Activated CD8-positive, alpha-beta T cell treated with anti-CD3 and anti-CD28 coated beads for 36 hours (primary cell): Measurements from ENCODE around the gene DLD. TPM values are rescaled to one million over a fixed set of nuclear protein-coding genes. Genes with fewer than 3 reads are reported as not detected.
"Not testable (repeated sequence)": the region's sequence is repeated elsewhere in the genome, so short reads cannot be mapped to it uniquely, and the experiment has no call there.

ENCODE experiments used
- ATAC-seq: fragments of 200-7000 bp; cut with Tn5 transposase; one replicate; pipeline ENCODE4 v1.10.0; 2021; ENCODE audit warnings: mild to moderate bottlenecking, moderate library complexity
- CTCF ChIA-PET: fragments of 350-600 bp; sonication (Branson Sonifier 250); formaldehyde crosslinking; loops from one replicate; lab custom pipeline; 2021; ENCODE audit warnings: antibody characterized with exemption; lab: Charles Lee
- POLR2A ChIA-PET: fragments of 350-600 bp; sonication (Branson Sonifier 250); formaldehyde crosslinking; loops from one replicate; lab custom pipeline; 2021; ENCODE audit warnings: antibody characterized with exemption; lab: Charles Lee
- DNase-seq: peaks from one replicate; pipeline ENCODE4 v3.0.0-alpha.2; 2020
- H3K27ac Mint-ChIP-seq: one replicate; pipeline ENCODE4 v1.8.0; 2021; ENCODE audit warnings: mild to moderate bottlenecking, mixed read lengths
- H3K27me3 Mint-ChIP-seq: one replicate; pipeline ENCODE4 v1.8.0; 2021; ENCODE audit warnings: mixed read lengths
- H3K36me3 Mint-ChIP-seq: one replicate; pipeline ENCODE4 v1.8.0; 2021; ENCODE audit warnings: low read depth, mixed read lengths
- H3K4me1 Mint-ChIP-seq: one replicate; pipeline ENCODE4 v1.8.0; 2021; ENCODE audit warnings: low read depth, mixed read lengths
- H3K4me3 Mint-ChIP-seq: one replicate; pipeline ENCODE4 v1.8.0; 2021; ENCODE audit warnings: mild to moderate bottlenecking, moderate library complexity, mixed read lengths
- H3K9me3 Mint-ChIP-seq: one replicate; pipeline ENCODE4 v1.8.0; 2021; ENCODE audit warnings: mixed read lengths
- CTCF ChIP-seq: fragments of 200-600 bp; IDR thresholded peaks from one replicate; pipeline ENCODE4 v1.8.0; 2022; ENCODE audit warnings: antibody characterized with exemption, mild to moderate bottlenecking
- intact Hi-C: fragments of 100-400 bp; cut with micrococcal nuclease; formaldehyde crosslinking; loops from one replicate; pipeline ENCODE4 v1.10.0; 2022
- total RNA-seq, 2 experiments: library from RNA; stranded (reverse); gene quantifications; one replicate each; pipeline ENCODE4 v1.2.3, GENCODE V29; 2021

Gene DLD
- total RNA-seq, 2 experiments from 2014 or later: 99.8 to 102 TPM

DNA sequence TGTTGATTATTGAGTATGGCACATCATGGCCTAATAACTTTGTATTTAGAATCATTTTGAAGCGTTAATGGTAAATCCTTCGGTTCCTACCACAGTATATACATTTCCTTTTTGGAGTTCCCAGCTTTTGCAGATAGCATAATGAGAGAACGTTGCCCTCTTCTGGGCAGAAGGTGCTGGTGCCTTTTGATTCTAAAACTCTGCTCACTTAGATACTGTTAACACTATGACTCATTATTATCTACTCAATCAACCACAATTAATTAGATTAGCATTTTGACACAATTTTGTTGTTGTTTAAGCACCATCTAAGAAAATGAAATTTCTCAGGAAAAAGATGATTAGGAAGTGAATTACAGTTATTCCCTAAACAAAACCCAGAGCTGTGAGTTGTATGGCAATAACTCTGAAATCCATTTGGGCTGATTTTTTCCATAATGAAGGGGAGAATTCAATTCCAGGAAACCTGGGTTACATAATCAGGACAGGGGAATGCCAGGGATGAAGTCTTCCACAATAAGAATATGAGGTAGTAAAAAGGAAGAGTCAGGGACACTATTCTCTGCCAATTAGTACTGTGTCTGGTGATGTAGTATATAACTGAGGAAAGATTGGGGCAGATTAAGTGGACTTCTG, 11.5 kb upstream of the DLD start:
- Mint-ChIP-seq H3K27ac (no peak overlapping the region), H3K9me3 (no peaks in the 10 kb centered on the region), H3K27me3 (peaks cover 4% of the 10 kb centered on the region), H3K4me3 (no peak overlapping the region), H3K36me3 (no peaks in the 10 kb centered on the region), H3K4me1 (peaks cover 18% of the 10 kb centered on the region)
- peak; percentile 61 for DNase-seq
- peak; percentile 93 for TF ChIP-seq CTCF
- peak; percentile 61 for ATAC-seq
- CTCF ChIA-PET: interaction anchor here (0.6 to 3.2 kb wide), 31 partner anchors 11 to 730 kb away, joined by 3 to 48 read pairs (median 3); partner anchors contain the start of genes CBLL1 and DLD
- POLR2A ChIA-PET: interaction anchor here (2.9 kb wide), 1 partner anchor 136 kb away, joined by 10 read pairs; the partner anchor contains the start of gene CBLL1
- intact Hi-C loops: loop anchor here (10.0 kb wide), 1 partner anchor 65 kb away; no protein-coding TSS in a partner anchor

- Mint-ChIP-seq H3K9me3 (no peaks in the 10 kb centered on the region), H3K4me1 (peaks cover 9% of the 10 kb centered on the region), H3K27me3 (peaks cover 4% of the 10 kb centered on the region), H3K36me3 (no peaks in the 10 kb centered on the region), H3K4me3 (no peak overlapping the region), H3K27ac (no peak overlapping the region)
- CTCF ChIA-PET: interaction anchor here (1.2 to 2.3 kb wide), 3 partner anchors 8 to 139 kb away, joined by 3 to 9 read pairs (median 6); partner anchors contain the start of gene CBLL1
- POLR2A ChIA-PET: no interaction called here
- DNase-seq (no peak), ATAC-seq (no peak)
- intact Hi-C loops: no loop called here
- TF ChIP-seq CTCF: no peak
These were observed 8.2 kb upstream of the DLD start for GRCh38 chr7:107882766-107883165.

- ChIA-PET POLR2A (interaction anchor here (1.0 kb wide), 1 partner anchor 141 kb away, joined by 4 read pairs; the partner anchor contains the start of gene CBLL1), CTCF (interaction anchor here (2.3 kb wide), 1 partner anchor 9 kb away, joined by 6 read pairs; no protein-coding TSS in a partner anchor)
- no peak overlapping the region for H3K27ac Mint-ChIP-seq
- no peak overlapping the region for H3K4me3 Mint-ChIP-seq
- intact Hi-C loops: no loop called here
- H3K27me3 Mint-ChIP-seq: peaks cover 4% of the 10 kb centered on the region
- no peaks in the 10 kb centered on the region for H3K36me3 Mint-ChIP-seq
- no peak for ATAC-seq
- no peak for DNase-seq
- peaks cover 5% of the 10 kb centered on the region for H3K4me1 Mint-ChIP-seq
- peaks cover 2% of the 10 kb centered on the region for H3K9me3 Mint-ChIP-seq
- TF ChIP-seq CTCF: no peak
These were observed 6.7 kb upstream of the DLD start for GRCh38 chr7:107884066-107884818.

GRCh38 chr7:107887827-107888226, 3.2 kb upstream of the DLD start:
- H3K27me3 Mint-ChIP-seq, POLR2A ChIA-PET, intact Hi-C loops, H3K4me3 Mint-ChIP-seq, ATAC-seq, H3K27ac Mint-ChIP-seq, H3K4me1 Mint-ChIP-seq, H3K36me3 Mint-ChIP-seq, DNase-seq, H3K9me3 Mint-ChIP-seq: not testable (repeated sequence)
- CTCF ChIA-PET: interaction anchor here (1.1 to 3.8 kb wide), 3 partner anchors 11 to 145 kb away, joined by 3 to 10 read pairs (median 5); partner anchors contain the start of gene CBLL1

DNA sequence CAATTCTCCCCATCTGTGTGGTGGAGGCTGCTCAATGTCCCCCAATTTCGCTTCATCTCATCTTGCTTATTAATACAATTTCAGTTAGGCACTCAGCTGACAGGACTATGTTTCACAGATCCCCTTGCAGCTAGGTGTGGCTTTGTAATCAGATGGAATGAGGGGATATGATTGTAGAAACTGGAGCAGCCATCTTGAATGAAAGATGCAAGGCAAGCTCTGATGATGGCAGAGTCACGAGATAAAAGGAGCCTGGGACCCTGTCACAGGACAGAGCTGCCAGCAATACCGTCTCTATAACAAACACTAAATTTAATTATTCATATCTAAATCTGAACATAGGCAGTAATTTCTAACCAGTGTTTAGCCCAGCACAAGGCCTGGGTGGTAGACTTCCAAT, 991 bp upstream of the DLD start:
- Mint-ChIP-seq H3K27me3 (no peaks in the 10 kb centered on the region), H3K27ac (no peak overlapping the region), H3K4me3 (peak overlapping the region; percentile 87), H3K36me3 (peaks cover 18% of the 10 kb centered on the region), H3K9me3 (peaks cover 2% of the 10 kb centered on the region), H3K4me1 (peaks cover 26% of the 10 kb centered on the region)
- CTCF ChIA-PET: interaction anchor here (1.2 to 5.5 kb wide), 5 partner anchors 9 to 256 kb away, joined by 4 to 48 read pairs (median 10); partner anchors contain the start of gene CBLL1
- ATAC-seq (no peak), DNase-seq (no peak)
- POLR2A ChIA-PET: interaction anchor here (0.6 to 3.4 kb wide), 3 partner anchors 9 to 147 kb away, joined by 3 to 15 read pairs (median 4); partner anchors contain the start of gene CBLL1
- no peak for TF ChIP-seq CTCF
- intact Hi-C loops: no loop called here
